HepG2 (cell line): ENCODE measurements around the gene ZIC2. TPM values are rescaled to one million over a fixed set of nuclear protein-coding genes. Genes with fewer than 3 reads are reported as not detected.

Experiments used
- ATAC-seq: fragments of 200-7000 bp; cut with Tn5 transposase; 3 replicates; pipeline ENCODE4 v1.9.1; 2020; ENCODE audit warnings: mild to moderate bottlenecking, moderate library complexity
- BruUV-seq: library from RNA; stranded (reverse); fragments of 400-500 nt; replicated peaks from 2 replicates; lab custom pipeline; 2021; lab: Mats Ljungman, UMichigan
- CTCF ChIA-PET: fragments of 300-600 bp; formaldehyde crosslinking; extraction: SDS; loops from one replicate; lab custom pipeline; 2021; ENCODE audit warnings: low total read pairs, inconsistent platforms, low intra/inter-chr PET ratio; lab: Yijun Ruan, JAX
- POLR2A ChIA-PET: fragments of 350-600 bp; sonication (Branson Sonifier 250); formaldehyde crosslinking; loops from one replicate; lab custom pipeline; 2020; ENCODE audit warnings: antibody characterized with exemption, inconsistent platforms; lab: Yijun Ruan, JAX
- DNase-seq: peaks from one replicate; pipeline ENCODE4 v3.0.0-alpha.2; 2015; ENCODE audit warnings: low spot score
- FAIRE-seq: peaks from 3 replicates; lab custom pipeline; 2011; peaks lifted over from hg19 to GRCh38; lab: Jason Lieb, UNC
- H2AFZ ChIP-seq: one replicate; pipeline ENCODE4 v1.6.1; 2011; ENCODE audit warnings: low read length, inconsistent platforms
- H3K27ac ChIP-seq: fragments of 300-600 bp; 3 replicates; pipeline ENCODE4 v1.8.0; 2011; ENCODE audit warnings: mixed run types, mild to moderate bottlenecking, mixed read lengths, low read length, inconsistent platforms; ENCODE audit not compliant: insufficient read depth; ENCODE audit errors: extremely low read length
- H3K27me3 ChIP-seq, 2 experiments: fragments of 200-600 bp in 1 of 2; 2 replicates in 1 of 2; 3 replicates in 1 of 2; pipeline versions ENCODE4 v1.6.0 to v1.8.0; 2011; ENCODE audit warnings: low read length in 2 of 2, mild to moderate bottlenecking in 2 of 2, moderate library complexity in 2 of 2, inconsistent platforms in 1 of 2; ENCODE audit not compliant: insufficient read depth in 2 of 2, control insufficient read depth in 1 of 2
- H3K36me3 ChIP-seq, 2 experiments: fragments of 200-600 bp in 1 of 2; replicated peaks in 1 of 2; 2 replicates in 1 of 2; 3 replicates in 1 of 2; pipeline versions ENCODE4 v1.5.1 to v1.8.0; 2011; ENCODE audit warnings: low read length in 2 of 2, inconsistent platforms in 1 of 2; ENCODE audit not compliant: insufficient read depth in 2 of 2, control insufficient read depth in 1 of 2
- H3K4me1 ChIP-seq: 2 replicates; pipeline ENCODE4 v1.5.1; 2012; ENCODE audit warnings: low read length, inconsistent platforms; ENCODE audit not compliant: insufficient read depth
- H3K4me2 ChIP-seq: 2 replicates; pipeline ENCODE4 v1.6.0; 2011; ENCODE audit warnings: low read depth, low read length, inconsistent platforms
- H3K4me3 ChIP-seq, 3 experiments: fragments of 200-600 bp in 1 of 3; sonication (generic), shearing (Covaris generic) in 1 of 3; replicated peaks in 1 of 3; 2 replicates each; pipeline ENCODE4 v1.5.1; 2011 to 2016; ENCODE audit warnings: low read length in 3 of 3, inconsistent platforms in 2 of 3, low read depth in 2 of 3, mild to moderate bottlenecking in 2 of 3, control low read depth in 1 of 3, mixed read lengths in 1 of 3; ENCODE audit not compliant: insufficient read depth in 1 of 3
- H3K79me2 ChIP-seq: one replicate; pipeline ENCODE4 v1.6.1; 2011; ENCODE audit warnings: low read length, inconsistent platforms; ENCODE audit not compliant: insufficient read depth
- H3K9ac ChIP-seq: 2 replicates; pipeline ENCODE4 v1.6.0; 2011; ENCODE audit warnings: mild to moderate bottlenecking, low read depth, low read length, inconsistent platforms; ENCODE audit not compliant: insufficient read depth
- H3K9me3 ChIP-seq: 2 replicates; pipeline ENCODE4 v1.5.1; 2012; ENCODE audit warnings: mild to moderate bottlenecking, low read length
- H4K20me1 ChIP-seq: 2 replicates; pipeline ENCODE4 v1.6.0; 2011; ENCODE audit warnings: inconsistent platforms, mild to moderate bottlenecking, low read length, moderate library complexity; ENCODE audit not compliant: insufficient read depth
- CBX2 ChIP-seq, 2 experiments: fragments of 200-600 bp in 1 of 2; sonication (generic); formaldehyde crosslinking in 1 of 2; IDR thresholded peaks; 2 replicates each; pipeline versions ENCODE4 v1.7.0 to v1.8.1; 2018 to 2022; ENCODE audit warnings: low read depth in 2 of 2, low read length in 1 of 2, mild to moderate bottlenecking in 1 of 2, missing genetic modification reagents in 1 of 2
- ZFP36 ChIP-seq: fragments of 150-350 bp; IDR thresholded peaks from 2 replicates; pipeline ENCODE4 v1.6.1; 2018; ENCODE audit warnings: borderline replicate concordance, low read length, low read depth; ENCODE audit not compliant: partially characterized antibody
- ZXDC ChIP-seq: sonication (generic); formaldehyde crosslinking; IDR thresholded peaks from 2 replicates; pipeline ENCODE4 v1.5.0; 2020; ENCODE audit warnings: mild to moderate bottlenecking, missing genetic modification reagents
- WGBS: methylation state at CpG from one replicate; pipeline ENCODE4 v1.1.6; 2017; ENCODE audit warnings: low lambda C conversion rate; 5-methylcytosine and 5-hydroxymethylcytosine counted together
- in situ Hi-C: cut with HindIII; loops from 2 replicates; pipeline ENCODE4 v1.10.0; 2017; ENCODE audit warnings: low pct_unique_long_range_greater_than_20kb; ENCODE audit not compliant: extremely low pct_ligation_motif_present
- intact Hi-C: fragments of 100-400 bp; cut with micrococcal nuclease; formaldehyde crosslinking; loops from one replicate; pipeline ENCODE4 v1.10.0; 2022; ENCODE audit not compliant: unreplicated experiment
- polyA plus RNA-seq, 8 experiments: library from polyadenylated mRNA; depleted of rRNA in 3 of 8; stranded (reverse) in 7 of 8; unstranded in 1 of 8; fragments of >200 nt; fragmentation: Illumina TruSeq in 4 of 8; extraction: Trizol in 4 of 8; gene quantifications; 2 replicates each; pipeline versions ENCODE4 v1.2.1 to v1.2.3, GENCODE V29; 2011 to 2016; ENCODE audit warnings: low read depth in 4 of 8, missing spikeins in 1 of 8, mixed read lengths in 1 of 8; ENCODE audit not compliant: insufficient read depth in 1 of 8
- total RNA-seq, 5 experiments: library from RNA; depleted of rRNA; stranded (reverse); fragments of >200 nt; fragmentation: Illumina TruSeq; extraction: Trizol; gene quantifications; 2 replicates each; pipeline ENCODE4 v1.2.3, GENCODE V29; 2016; ENCODE audit warnings: low read depth in 1 of 5

The ZIC2 gene
- total and polyA plus RNA-seq, 2 of the 13 experiments (the other 11 are each of a cell fraction or from before 2014, with no cell fraction given), result 0.13 TPM; not detected in 1

DNA sequence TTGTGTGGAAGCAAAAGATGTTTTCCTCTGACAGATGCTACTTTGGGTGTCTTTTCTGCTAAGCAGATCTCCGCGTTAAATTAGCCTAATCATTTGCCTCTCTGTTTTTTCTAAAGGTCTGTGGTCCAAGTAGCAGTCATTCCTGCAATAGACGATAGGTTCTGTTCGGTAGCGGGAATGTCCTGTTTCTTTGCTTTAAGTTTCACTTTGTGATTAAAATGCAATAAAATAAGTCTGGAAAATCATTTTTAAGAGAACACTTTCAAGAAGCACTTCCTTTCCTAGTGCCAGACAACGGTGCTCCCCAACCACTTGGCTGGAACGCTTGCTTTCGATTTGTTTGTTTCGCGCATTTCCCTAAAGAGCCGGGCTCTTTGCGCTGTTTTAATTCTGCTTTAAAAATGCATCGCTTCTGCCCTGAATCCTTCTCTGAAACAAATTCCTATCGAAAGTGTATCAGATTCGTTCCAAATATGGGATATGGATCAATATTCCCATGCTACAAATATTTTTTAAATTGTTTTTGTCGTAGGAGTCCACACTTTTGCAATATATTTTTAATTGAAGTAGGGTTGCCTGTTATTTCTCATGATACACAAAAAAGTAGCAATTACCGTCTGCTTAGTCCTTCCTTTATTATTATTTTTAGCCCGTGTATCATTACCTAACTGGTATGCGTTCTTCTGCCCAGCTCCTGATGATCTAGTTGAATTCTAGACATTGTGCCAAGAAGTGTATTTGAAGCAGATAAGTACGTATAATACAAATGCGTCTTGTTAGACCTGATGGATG, 14.2 kb downstream of the ZIC2 start:
- no peak overlapping the region for H2AFZ ChIP-seq
- intact Hi-C loops, result no loop called here
- DNase-seq (no peak), FAIRE-seq (no peak), ATAC-seq (no peak)
- no peak overlapping the region for H3K4me3 ChIP-seq
- CTCF ChIA-PET, result no interaction called here
- no peak overlapping the region for H3K4me2 ChIP-seq
- no peaks in the 10 kb centered on the region for H3K9me3 ChIP-seq
- no TSS peak for BruUV-seq
- TF ChIP-seq ZFP36 (peak; percentile 62), CBX2 (IDR thresholded peaks at IDR 0.05; ENCODE audit: low read depth, low read length) (peak; percentile 96), CBX2 (CRISPR knock-in tag; IDR thresholded peaks at IDR 0.05; ENCODE audit: low read depth) (no peak), ZXDC (CRISPR knock-in tag) (no peak)
- 0 out of 2 replicates have a peak, but pooled peaks cover 4% of the 10 kb centered on the region for H3K4me1 ChIP-seq
- no peaks in the 10 kb centered on the region for H4K20me1 ChIP-seq
- peaks cover 4 to 42% of the 10 kb centered on the region in 2 experiments; a peak in 4 of 5 replicates for H3K27me3 ChIP-seq
- no peaks in the 10 kb centered on the region for H3K36me3 ChIP-seq
- H3K9ac ChIP-seq, result no peak overlapping the region
- H3K79me2 ChIP-seq, result no peaks in the 10 kb centered on the region
- 50% methylated on average over 21 of the region's 21 CpGs for WGBS
- no peak overlapping the region for H3K27ac ChIP-seq
- POLR2A ChIA-PET, result no interaction called here
- in situ Hi-C loops, result no loop called here
